HCT116 (cell line): ENCODE data around the gene ZPR1. TPM values are rescaled to one million over a fixed set of nuclear protein-coding genes. Genes with fewer than 3 reads are reported as not detected.

Source experiments
- ATAC-seq: fragments of 200-7000 bp; cut with Tn5 transposase; 2 replicates; pipeline ENCODE4 v1.9.1; 2020; ENCODE audit warnings: mild to moderate bottlenecking, moderate library complexity
- BruUV-seq: library from RNA; stranded (reverse); fragments of 400-500 nt; replicated peaks from 2 replicates; lab custom pipeline; 2021; lab: Mats Ljungman, UMichigan
- CTCF ChIA-PET: fragments of 300-600 bp; sonication (Branson Sonifier 250); formaldehyde crosslinking; loops from one replicate; lab custom pipeline; 2021; ENCODE audit warnings: antibody characterized with exemption; lab: Charles Lee
- POLR2A ChIA-PET: fragments of 300-600, 350-600 bp; sonication (Branson Sonifier 250); formaldehyde crosslinking; loops from one replicate; lab custom pipeline; 2021; ENCODE audit warnings: antibody characterized with exemption; lab: Charles Lee
- RAD21 ChIA-PET, 2 experiments: fragments of 300-600 bp; sonication (Branson Sonifier 250); formaldehyde crosslinking; loops; one replicate each; lab custom pipeline; 2023; ENCODE audit warnings: low total read pairs in 2 of 2; ENCODE audit not compliant: uncharacterized antibody in 2 of 2, unreplicated experiment in 2 of 2, low non-redundant PET in 1 of 2; lab: Charles Lee
- DNase-seq: peaks from one replicate; pipeline ENCODE4 v3.0.0-alpha.2; 2010; ENCODE audit warnings: low read depth, low spot score
- H2AFZ ChIP-seq: fragments of 200-600 bp; shearing (Covaris generic), sonication (generic); 2 replicates; pipeline ENCODE4 v1.6.1; 2017; ENCODE audit warnings: low read depth, mixed run types, mixed read lengths, antibody characterized with exemption, low read length; ENCODE audit not compliant: poor library complexity, severe bottlenecking
- H3K27ac ChIP-seq: 2 replicates; pipeline ENCODE4 v1.5.1; 2012; ENCODE audit warnings: low read depth, low read length
- H3K27me3 ChIP-seq: fragments of 200-600 bp; sonication (generic); 2 replicates; pipeline ENCODE4 v1.6.1; 2016; ENCODE audit warnings: mixed run types, low read length, mixed read lengths; ENCODE audit not compliant: insufficient read depth
- H3K36me3 ChIP-seq, 2 experiments: fragments of 200-500 bp in 1 of 2; fragments of 200-600 bp in 1 of 2; sonication (Bioruptor generic) in 1 of 2; sonication (generic) in 1 of 2; 2 replicates each; pipeline versions ENCODE4 v1.5.1 to v1.6.1; 2014 to 2016; ENCODE audit warnings: low read length in 2 of 2, inconsistent platforms in 1 of 2, mixed read lengths in 1 of 2, mixed run types in 1 of 2; ENCODE audit not compliant: insufficient read depth in 2 of 2, control insufficient read depth in 1 of 2
- H3K4me1 ChIP-seq, 2 experiments: fragments of 200-600 bp in 1 of 2; sonication (generic) in 1 of 2; 2 replicates each; pipeline versions ENCODE4 v1.5.1 to v1.6.1; 2012 to 2017; ENCODE audit warnings: low read length in 2 of 2, inconsistent platforms in 1 of 2, mild to moderate bottlenecking in 1 of 2, mixed read lengths in 1 of 2, mixed run types in 1 of 2, moderate library complexity in 1 of 2; ENCODE audit not compliant: insufficient read depth in 2 of 2, control insufficient read depth in 1 of 2
- H3K4me2 ChIP-seq: fragments of 200-600 bp; sonication (generic); 2 replicates; pipeline ENCODE4 v1.6.1; 2017; ENCODE audit warnings: mixed run types, low read length, mixed read lengths
- H3K4me3 ChIP-seq, 2 experiments: fragments of 200-600 bp in 1 of 2; sonication (generic) in 1 of 2; replicated peaks in 1 of 2; 2 replicates each; pipeline ENCODE4 v1.5.1; 2011 to 2016; ENCODE audit warnings: low read length in 2 of 2, control low read depth in 1 of 2, low read depth in 1 of 2, mild to moderate bottlenecking in 1 of 2, mixed read lengths in 1 of 2, mixed run types in 1 of 2
- H3K79me2 ChIP-seq: fragments of 200-600 bp; sonication (generic); 2 replicates; pipeline ENCODE4 v1.6.1; 2017; ENCODE audit warnings: mild to moderate bottlenecking, mixed run types, low read length, moderate library complexity, mixed read lengths; ENCODE audit not compliant: insufficient read depth
- H3K9ac ChIP-seq: fragments of 200-600 bp; sonication (generic); 2 replicates; pipeline ENCODE4 v1.6.1; 2016; ENCODE audit warnings: low read length, mixed read lengths
- H3K9me2 ChIP-seq: fragments of 200-600 bp; sonication (generic), shearing (Covaris generic); 2 replicates; pipeline ENCODE4 v1.6.1; 2017; ENCODE audit warnings: mixed run types, mild to moderate bottlenecking, moderate library complexity; ENCODE audit not compliant: insufficient read depth
- H3K9me3 ChIP-seq, 2 experiments: fragments of 200-500 bp in 1 of 2; fragments of 200-600 bp in 1 of 2; sonication (Bioruptor generic) in 1 of 2; sonication (generic) in 1 of 2; 2 replicates each; pipeline ENCODE4 v1.6.1; 2014 to 2017; ENCODE audit warnings: low read length in 2 of 2, mixed read lengths in 2 of 2, inconsistent platforms in 1 of 2, low read depth in 1 of 2, mild to moderate bottlenecking in 1 of 2, mixed run types in 1 of 2, moderate library complexity in 1 of 2; ENCODE audit not compliant: control insufficient read depth in 1 of 2, insufficient read depth in 1 of 2
- H4K20me1 ChIP-seq: fragments of 200-600 bp; sonication (generic), shearing (Covaris generic); 2 replicates; pipeline ENCODE4 v1.6.1; 2017; ENCODE audit warnings: mixed run types, mild to moderate bottlenecking, moderate library complexity; ENCODE audit not compliant: insufficient read depth
- ATF3 ChIP-seq: IDR thresholded peaks from 2 replicates; pipeline ENCODE4 v1.6.1; 2012
- CEBPB ChIP-seq: IDR thresholded peaks from 2 replicates; pipeline ENCODE4 v1.6.1; 2012; ENCODE audit warnings: low read depth
- EGR1 ChIP-seq: IDR thresholded peaks from 2 replicates; pipeline ENCODE4 v1.6.1; 2012; ENCODE audit warnings: low read depth
- ELF1 ChIP-seq: IDR thresholded peaks from 2 replicates; pipeline ENCODE4 v1.6.1; 2012; ENCODE audit warnings: low read depth, borderline replicate concordance
- EZH2 ChIP-seq: fragments of 200-600 bp; sonication (generic); IDR thresholded peaks from 2 replicates; pipeline ENCODE4 v1.6.1; 2017; ENCODE audit warnings: antibody characterized with exemption, mixed run types
- EZH2phosphoT487 ChIP-seq: fragments of 200-600 bp; IDR thresholded peaks from 2 replicates; pipeline ENCODE4 v1.6.1; 2018; ENCODE audit warnings: antibody characterized with exemption, borderline replicate concordance
- FOSL1 ChIP-seq: IDR thresholded peaks from 2 replicates; pipeline ENCODE4 v1.6.1; 2012; ENCODE audit warnings: low read depth
- JUND ChIP-seq: IDR thresholded peaks from 2 replicates; pipeline ENCODE4 v1.6.1; 2012
- MAX ChIP-seq: IDR thresholded peaks from 2 replicates; pipeline ENCODE4 v1.6.1; 2012
- POLR2A ChIP-seq: IDR thresholded peaks from 2 replicates; pipeline ENCODE4 v1.7.0; 2011; ENCODE audit warnings: borderline replicate concordance; ENCODE audit not compliant: insufficient read depth, insufficient read length; ENCODE audit errors: extremely low read depth
- REST ChIP-seq: IDR thresholded peaks from 2 replicates; pipeline ENCODE4 v1.6.1; 2012; ENCODE audit warnings: low read depth
- SRF ChIP-seq: IDR thresholded peaks from 2 replicates; pipeline ENCODE4 v1.6.1; 2012; ENCODE audit warnings: low read depth
- TCF7L2 ChIP-seq: IDR thresholded peaks from 2 replicates; pipeline ENCODE4 v1.7.0; 2011; ENCODE audit warnings: borderline replicate concordance, inconsistent platforms; ENCODE audit not compliant: insufficient read depth, insufficient read length; ENCODE audit errors: extremely low read depth
- YY1 ChIP-seq: IDR thresholded peaks from 2 replicates; pipeline ENCODE4 v1.6.1; 2011; ENCODE audit warnings: low read length, low read depth, moderate library complexity, mild to moderate bottlenecking; ENCODE audit not compliant: insufficient replicate concordance; ENCODE audit errors: extremely low read depth
- ZFX ChIP-seq: fragments of 450-650 bp; IDR thresholded peaks from 2 replicates; pipeline ENCODE4 v1.6.1; 2017
- intact Hi-C: fragments of 100-400 bp; cut with micrococcal nuclease; formaldehyde crosslinking; loops from 2 replicates; pipeline ENCODE4 v1.10.0; 2022
- total RNA-seq: library from RNA; stranded (reverse); gene quantifications from one replicate; pipeline ENCODE4 v1.2.1, GENCODE V29; 2021; ENCODE audit not compliant: unreplicated experiment

The ZPR1 gene
- total RNA-seq, 1 experiment from 2014 or later, result 56.3 TPM

- Histone ChIP-seq H3K79me2 (no peaks in the 10 kb centered on the region), H3K4me3 (no peak overlapping the region), H3K4me1 (no peaks in the 10 kb centered on the region), H3K27me3 (no peaks in the 10 kb centered on the region), H3K9ac (no peak overlapping the region), H2AFZ (no peak overlapping the region), H3K36me3 (no peaks in the 10 kb centered on the region), H3K9me2 (no peaks in the 10 kb centered on the region), H3K4me2 (no peak overlapping the region), H3K27ac (no peak overlapping the region), H4K20me1 (no peaks in the 10 kb centered on the region), H3K9me3 (no peaks in the 10 kb centered on the region)
- ATAC-seq, result no peak
- no TSS peak for BruUV-seq
- ChIA-PET CTCF (interaction anchor here (0.6 to 0.7 kb wide), 2 partner anchors 51 to 278 kb away, joined by 3 read pairs; no protein-coding TSS in a partner anchor), RAD21 (no interaction called here), POLR2A (no interaction called here)
- intact Hi-C loops, result no loop called here
- TF ChIP-seq ELF1, result no peak
- no peak for TF ChIP-seq MAX
- TF ChIP-seq POLR2A, result no peak
- TF ChIP-seq FOSL1, result no peak
- TF ChIP-seq JUND, result no peak
- no peak for DNase-seq
Observed at GRCh38 chr11:116828632-116829524, 41.1 kb upstream of the ZPR1 start.

GRCh38 chr11:116827461-116827860, 39.6 kb upstream of the ZPR1 start:
- H3K27ac ChIP-seq, result no peak overlapping the region
- H3K9ac ChIP-seq, result no peak overlapping the region
- H3K79me2 ChIP-seq, result no peaks in the 10 kb centered on the region
- no peaks in the 10 kb centered on the region for H4K20me1 ChIP-seq
- no TSS peak for BruUV-seq
- RAD21 ChIA-PET, result no interaction called here
- H3K4me2 ChIP-seq, result no peak overlapping the region
- POLR2A ChIA-PET, result no interaction called here
- no peaks in the 10 kb centered on the region for H3K9me3 ChIP-seq
- H2AFZ ChIP-seq, result no peak overlapping the region
- H3K36me3 ChIP-seq, result no peaks in the 10 kb centered on the region
- no peak overlapping the region for H3K4me3 ChIP-seq
- DNase-seq (no peak), ATAC-seq (no peak)
- no peaks in the 10 kb centered on the region for H3K27me3 ChIP-seq
- CTCF ChIA-PET, result no interaction called here
- no peaks in the 10 kb centered on the region for H3K4me1 ChIP-seq
- H3K9me2 ChIP-seq, result no peaks in the 10 kb centered on the region
- intact Hi-C loops, result no loop called here
- TF ChIP-seq EZH2phosphoT487 (no peak), EZH2 (no peak), YY1 (no peak), ZFX (no peak), MAX (no peak), EGR1 (no peak), JUND (no peak), TCF7L2 (no peak), SRF (no peak), CEBPB (no peak), ATF3 (no peak), FOSL1 (no peak), REST (no peak), POLR2A (no peak)
